ENCODE results near the gene BNIPL.

The BNIPL gene, protein sequence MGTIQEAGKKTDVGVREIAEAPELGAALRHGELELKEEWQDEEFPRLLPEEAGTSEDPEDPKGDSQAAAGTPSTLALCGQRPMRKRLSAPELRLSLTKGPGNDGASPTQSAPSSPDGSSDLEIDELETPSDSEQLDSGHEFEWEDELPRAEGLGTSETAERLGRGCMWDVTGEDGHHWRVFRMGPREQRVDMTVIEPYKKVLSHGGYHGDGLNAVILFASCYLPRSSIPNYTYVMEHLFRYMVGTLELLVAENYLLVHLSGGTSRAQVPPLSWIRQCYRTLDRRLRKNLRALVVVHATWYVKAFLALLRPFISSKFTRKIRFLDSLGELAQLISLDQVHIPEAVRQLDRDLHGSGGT

DNA sequence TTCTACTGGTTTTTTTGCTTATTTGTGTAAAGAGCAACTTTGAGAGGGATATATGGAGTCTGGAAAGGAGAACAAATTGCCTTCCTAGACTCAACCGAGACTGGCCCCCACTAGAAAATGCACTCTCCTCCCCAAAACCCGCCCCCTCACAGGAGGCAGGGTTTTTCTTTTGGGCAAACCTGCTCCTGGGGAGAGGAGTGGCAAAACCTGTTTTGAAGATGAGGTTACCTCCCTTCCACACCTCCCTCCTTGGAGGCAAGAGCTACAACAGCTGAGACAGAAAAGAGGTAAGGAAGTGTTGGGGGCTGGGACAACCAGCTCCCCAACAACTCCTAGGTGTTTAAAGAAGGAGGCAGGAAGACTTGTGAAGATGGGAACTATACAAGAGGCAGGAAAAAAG is at the start of gene BNIPL:
Gene BNIPL (plus strand): TSS at position 231 of the 400 bp plus-strand sequence. CDS start 140 bp downstream, at position 371.
- DNase-seq = no peak

DNA sequence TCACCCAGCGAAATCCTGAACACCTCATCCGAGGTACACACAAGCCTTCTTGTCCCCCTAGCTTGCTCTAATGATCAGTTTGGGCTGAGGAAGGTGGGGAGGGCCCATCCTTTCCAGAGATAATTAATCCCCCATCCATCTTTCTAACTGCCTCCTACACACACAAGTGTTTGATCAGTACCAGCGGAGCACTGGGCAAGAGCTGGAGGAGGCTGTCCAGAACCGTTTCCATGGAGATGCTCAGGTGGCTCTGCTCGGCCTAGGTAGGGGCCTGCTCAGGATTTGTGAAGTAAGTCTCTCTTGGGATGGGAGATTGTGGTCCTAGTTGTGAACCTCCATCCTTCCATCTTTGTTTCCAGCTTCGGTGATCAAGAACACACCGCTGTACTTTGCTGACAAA is 48.5 kb upstream of the BNIPL start:
- DNase-seq = no peak

DNA sequence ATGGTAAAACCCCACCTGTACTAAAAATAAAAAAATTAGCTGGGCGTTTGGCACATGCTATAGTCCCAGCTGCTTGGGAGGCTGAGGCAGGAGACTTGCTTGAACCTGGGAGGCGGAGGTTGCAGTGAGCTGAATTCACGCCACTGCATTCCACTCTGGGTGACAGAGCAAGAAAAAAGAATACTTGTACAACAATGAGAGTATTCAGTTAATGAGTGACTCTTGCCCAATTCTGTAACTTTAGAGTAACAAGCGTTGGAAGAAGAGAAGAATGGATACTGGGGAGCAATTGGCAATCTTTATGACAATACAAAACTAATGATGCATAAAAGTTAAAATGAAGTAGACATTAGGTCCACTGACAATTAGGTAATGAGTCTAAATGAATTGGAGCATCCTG is 43.8 kb upstream of the BNIPL start:
- no peak for DNase-seq

DNA sequence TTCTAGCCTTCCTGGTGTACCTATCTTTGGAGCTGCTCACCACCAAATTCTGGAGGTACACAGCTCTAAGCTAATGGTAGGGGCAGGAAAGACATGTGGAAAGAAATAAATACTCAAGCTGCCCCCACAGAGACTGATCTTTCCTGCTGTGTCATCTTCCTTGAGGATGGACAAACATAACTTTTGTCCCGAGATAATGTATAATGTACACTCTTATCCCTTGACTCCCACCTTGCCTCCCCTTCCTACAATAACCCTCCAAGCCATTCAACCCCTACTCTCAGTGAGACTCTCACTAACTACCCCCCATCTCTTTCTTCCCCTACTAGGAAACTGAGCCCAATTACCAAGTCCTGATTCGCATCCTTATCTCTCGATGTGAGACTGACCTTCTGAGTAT is 42.1 kb upstream of the BNIPL start:
- DNase-seq = no peak

DNA sequence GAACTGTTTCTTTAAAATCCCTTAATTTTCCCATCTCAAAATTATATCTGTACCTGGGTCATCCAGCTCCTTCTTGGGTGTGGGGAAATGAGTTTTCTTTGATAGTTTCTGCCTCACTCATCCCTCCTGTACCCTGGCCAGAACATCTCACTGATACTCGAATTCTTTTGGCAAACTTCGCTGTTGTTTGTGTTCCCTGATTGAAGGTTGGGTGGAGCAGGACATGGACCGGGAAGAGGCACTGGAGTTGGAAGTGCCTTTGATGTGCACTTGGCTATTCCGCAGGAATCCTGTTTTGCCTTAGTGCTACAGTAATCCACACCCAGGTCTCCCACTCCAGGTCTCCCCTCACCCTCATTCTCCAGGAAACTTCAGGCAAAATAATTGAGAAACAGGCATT is 40.9 kb upstream of the BNIPL start:
- no peak for DNase-seq

DNA sequence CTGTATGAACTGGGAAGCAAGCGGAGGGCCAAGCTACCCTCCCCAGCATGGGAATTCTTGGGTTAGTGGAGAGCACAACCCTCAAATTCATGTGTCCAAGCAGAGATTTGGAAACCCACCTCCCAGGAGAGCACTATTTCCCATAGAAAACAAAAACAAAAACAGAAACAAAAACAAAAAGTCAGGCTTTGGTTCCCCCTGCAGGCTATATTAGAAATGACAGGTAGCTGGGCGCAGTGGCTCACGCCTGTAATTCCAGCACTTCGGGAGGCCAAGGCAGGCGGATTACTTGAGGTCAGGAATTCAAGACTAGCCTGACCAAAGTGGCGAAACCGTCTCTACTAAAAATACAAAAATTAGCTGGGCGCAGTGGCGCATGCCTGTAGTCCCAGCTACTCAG is 40.5 kb upstream of the BNIPL start:
- peak; percentile 16 to 57 for DNase-seq

DNA sequence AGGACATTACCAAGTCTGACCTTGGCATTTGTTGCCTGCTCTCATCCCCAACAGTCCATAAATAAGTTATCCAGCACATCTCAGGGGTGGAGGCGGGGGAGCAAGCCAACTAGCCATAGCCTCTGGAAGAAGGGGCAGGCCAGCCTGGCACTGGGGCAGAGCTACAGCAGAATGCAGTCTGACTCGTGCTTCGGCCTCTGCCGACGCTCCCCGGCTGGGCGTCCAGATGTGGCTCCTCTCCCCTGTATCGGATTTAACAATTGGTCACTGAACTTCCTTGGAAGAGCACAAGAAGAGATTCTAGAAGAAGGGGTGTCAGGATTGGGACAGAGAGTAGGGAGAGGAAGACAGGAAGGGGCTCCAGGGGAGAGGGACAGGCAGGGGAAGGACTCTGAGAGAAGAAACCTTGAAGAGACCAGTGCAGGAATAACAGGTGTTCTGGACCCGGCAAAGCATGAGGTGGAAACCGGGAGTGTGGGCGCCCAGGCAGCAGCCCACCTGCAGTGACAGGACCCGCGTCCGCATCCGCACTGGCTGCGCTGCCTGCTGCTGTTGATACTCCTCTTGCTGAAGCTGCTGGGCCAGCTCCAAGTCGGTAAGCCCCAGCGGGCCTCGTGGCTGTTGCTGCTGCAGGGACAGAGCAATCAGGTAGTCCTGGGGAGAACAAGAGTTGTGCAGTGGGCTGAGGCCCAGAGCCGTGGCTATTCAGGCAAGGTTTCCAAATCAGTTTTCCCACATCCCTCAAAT is 39.1 kb upstream of the BNIPL start:
- no peak for DNase-seq

DNA sequence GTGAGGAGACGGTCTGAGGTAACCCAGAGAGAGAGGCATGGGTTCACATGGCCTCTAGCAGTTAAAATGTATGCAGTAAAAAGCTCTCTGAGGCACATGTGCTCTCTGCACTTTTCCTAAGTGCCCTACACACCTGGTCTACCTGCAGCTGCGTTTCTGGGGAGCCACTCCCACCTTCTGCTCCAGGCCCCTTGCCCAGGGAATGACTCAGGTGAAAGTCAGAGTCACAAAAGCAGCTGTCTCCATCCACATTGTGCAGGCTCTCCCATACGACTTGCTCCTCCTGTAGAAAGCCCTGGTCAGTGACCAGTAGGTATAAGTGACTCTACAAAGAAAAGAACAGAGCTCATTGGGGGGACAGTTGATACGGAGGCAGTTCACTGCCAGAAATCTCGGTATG is 38.4 kb upstream of the BNIPL start:
- DNase-seq = peak in 1 of 2 experiments; percentile 32

DNA sequence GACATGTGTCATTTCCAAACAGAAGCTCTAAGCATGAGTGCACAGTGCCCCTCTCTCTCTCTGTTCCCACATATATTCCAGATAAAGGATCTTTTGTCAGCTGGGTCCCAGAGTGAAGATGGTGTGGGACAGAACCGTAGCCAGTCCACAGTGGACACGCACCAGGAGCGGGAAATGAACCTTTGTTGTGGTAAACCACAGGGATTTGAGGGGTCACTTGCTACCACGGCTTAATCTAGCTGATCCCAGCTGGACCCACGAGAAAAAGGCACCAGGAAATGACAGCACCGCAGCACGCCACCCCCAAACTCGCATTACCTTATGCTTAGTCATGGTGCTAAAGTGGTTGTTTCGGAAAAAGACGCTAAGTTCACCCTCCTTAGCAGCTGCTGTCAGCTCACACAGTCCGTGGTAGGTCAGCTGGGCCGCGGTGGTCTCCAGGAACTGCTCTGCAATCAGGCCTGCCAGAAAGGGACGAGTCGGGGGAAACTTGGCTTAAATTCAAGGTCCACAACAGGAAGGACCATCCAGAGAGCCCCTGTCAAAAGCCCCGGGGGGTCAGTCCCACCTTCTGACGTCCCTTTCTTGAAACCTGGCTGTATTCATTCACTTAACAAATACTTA is 37.2 kb upstream of the BNIPL start:
- DNase-seq = no peak

DNA sequence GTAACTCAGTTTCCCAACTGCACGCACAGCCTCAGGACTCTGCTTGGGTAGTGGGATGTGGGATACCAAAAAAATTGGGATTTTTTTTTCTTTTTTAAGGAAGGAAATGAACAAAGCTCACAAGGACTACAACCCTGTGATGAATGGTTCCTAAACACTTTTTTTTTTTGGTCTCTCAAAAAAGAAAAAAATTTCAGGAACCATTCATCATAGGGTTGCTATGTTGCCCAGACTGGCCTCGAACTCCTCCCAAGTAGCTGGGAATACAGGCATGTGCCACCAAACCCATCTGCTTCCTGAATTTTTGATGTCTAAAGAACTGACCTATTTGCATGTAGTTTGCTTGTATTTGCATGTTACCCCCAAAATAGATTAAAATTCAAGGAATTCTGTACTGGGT is 36.5 kb upstream of the BNIPL start:
- DNase-seq = no peak

DNA sequence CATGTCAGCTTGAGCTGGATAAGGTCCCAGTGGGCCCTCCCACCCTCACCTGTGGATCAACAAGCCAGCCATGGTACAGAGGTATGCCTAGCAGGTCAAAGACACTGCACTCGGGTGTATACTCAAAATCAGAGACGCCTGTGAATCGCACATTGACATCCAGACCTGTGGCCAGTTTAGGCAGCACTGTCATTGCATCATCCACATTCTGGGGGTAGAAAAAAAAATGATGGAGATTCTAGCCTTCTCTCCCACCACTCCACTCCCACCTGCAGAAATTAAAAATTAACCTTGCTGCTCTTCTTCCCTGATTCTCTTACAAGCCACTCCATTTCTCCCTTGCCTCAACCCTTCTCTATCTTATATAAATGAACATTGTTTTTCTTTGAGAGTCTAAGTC is 36.0 kb upstream of the BNIPL start:
- no peak for DNase-seq

DNA sequence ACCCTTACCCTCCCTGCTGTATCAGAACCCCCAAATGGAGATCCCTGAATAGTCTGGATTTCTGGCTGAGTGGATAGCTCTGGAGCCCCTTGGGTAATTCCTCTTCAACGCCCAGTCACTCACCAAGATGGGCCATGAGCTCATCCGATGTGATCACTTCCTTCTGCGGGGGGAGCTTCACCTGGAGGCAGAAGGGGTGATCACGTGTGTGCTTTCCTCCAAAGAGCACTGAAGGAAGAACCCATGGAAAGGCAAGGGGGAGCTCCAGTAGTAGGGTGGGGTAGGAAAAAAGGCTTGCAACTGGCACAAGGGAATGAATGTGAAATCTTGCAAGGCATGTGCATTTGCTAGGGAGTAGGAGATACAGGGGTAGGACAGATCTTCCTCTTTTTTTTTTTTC is 34.8 kb upstream of the BNIPL start:
- DNase-seq = no peak

DNA sequence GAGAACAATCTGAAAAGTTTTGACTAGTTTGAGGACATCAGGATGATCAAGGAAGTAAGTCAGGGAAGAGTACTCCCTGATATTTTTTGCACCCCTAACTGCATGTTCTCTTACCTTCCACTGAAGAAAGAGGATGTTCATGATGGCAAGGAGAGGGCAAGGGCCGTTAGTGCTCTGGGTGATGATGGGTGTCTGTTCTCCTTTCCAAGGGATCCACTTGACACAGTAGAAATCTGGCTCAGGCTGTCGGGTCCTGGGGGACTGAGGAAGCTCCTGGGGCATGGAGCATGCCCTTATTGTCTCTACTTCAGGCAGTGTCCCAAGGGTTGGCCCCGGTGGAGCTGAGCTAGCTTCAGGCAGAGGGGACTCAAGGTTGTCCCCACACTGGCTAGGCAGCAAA is 34.3 kb upstream of the BNIPL start:
- no peak for DNase-seq

DNA sequence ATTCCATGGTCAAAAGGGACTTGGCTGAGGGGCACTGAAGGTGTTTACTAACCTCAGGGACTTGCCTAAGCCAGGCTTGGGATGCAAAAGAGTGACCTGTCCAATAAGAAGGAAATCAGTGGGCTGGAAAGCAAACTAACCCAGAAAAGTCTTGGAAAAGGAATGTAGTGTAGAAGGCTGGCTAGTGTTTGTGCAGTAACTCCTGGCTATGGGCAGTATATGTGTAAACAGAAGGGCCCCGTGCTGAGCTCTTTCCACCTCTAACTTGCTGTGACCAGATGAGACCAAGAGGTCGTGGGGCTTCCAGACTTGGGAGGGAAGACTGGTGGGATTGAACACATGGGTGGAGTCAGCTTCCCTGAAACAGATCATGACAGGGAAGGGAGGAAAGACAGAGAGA is 33.8 kb upstream of the BNIPL start:
- no peak for DNase-seq

DNA sequence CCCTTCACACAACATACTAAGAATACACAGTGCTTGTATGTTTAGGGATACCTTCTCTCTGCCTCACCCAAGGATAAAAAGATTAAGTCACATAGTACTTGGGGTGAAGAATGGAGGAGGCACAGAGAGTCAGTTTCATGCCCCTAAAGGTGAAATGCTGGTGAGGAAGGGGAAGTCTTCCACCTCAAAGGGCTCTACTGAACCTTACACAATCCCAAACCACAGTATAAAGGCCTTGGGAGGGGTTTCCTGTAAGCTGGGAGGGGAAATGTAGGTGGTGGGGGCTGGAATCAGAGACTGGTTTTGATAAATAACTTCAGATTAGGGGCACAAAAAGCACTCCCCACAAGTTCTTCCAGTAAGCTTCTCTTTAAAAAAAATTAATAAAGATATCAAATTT is 33.2 kb upstream of the BNIPL start:
- DNase-seq = no peak

DNA sequence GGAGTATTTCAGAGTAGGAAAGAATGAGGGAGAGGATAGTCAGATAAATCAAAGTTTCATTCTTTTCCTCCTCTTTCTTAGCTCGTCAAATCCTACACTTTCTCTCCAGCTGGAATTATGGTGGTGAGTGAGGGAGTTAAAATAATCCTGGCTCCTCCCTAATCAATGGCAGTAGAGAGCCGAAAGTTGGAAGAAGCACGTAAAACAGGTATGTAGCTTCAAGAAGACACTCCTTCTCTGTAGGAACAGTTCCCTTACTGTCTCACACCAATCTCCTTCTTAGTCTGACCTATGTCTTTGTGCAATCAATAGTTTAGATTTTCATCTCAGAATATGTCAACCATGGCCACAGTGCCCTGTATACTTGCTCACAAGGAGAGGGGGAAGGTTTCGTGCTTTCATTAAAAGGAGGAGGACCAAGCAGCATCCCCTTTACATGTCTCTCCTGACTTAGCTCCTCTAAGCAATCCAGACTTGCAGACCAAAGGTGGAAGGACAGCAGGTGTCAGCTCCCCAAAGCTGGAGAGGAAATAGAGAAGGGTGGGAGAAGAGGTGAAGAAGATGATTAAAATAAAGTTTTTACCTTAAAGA is 30.6 kb upstream of the BNIPL start:
- DNase-seq = peak; percentile 71 to 77

DNA sequence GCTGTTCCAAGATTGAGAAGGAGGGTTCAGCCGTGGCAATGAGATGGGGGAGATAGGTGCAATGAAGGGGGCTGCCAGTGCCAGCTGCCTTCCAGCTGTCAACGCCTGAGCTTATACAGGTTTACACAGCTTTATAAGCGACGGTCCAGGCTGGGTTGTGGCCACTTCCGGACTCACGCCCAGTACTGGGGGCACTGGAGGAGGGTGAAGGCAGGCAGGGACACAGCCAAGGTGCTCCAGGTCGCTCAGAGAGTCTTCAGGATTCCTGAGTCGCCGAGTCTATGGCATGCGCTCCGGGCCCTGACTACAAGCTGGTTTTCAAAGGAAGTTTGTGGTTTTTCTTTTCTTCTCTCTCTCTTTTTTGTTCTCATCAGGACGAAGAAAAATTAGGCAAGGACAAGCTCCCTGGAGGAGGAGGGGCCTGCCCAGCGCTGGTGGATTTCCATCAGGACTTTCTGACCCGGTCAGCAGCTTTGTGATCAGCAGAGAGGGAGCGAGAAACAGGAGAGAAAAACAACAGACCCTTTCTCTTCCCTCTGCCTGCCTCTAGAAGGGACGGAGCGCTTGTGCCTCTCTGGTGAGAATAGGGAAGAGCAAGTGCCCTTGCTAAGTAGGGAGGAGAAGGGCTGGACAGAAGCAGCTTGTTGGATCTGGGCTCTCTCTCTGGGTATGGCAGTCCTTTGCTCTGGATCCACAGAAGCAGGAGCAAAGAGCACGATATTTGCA is 29.9 kb upstream of the BNIPL start, which contains the start of gene MINDY1:
Gene MINDY1 (minus strand): TSS at position 576 of the 726 bp plus-strand sequence. CDS start 4,285 bp downstream, outside the sequence.
- DNase-seq = peak; percentile 98 to 99

DNA sequence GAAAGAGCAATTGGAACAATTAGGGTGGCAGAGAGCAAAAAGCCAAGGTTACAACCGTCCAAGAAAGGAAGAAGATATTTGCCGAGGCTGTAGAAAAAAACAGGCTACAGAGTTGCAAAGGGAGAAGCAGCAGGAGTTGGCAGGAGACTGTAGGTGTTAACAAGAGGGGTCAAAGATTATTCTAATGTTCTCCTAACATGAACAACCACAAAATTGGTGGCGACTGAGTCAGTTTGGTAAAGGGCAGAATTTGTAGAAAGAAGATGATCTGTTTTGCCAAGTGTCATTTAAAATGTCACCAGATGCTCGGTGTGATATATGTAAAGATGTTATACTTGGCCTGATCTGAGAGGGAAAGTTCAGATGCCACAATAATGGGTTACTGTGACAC is 28.5 kb upstream of the BNIPL start:
- no peak for DNase-seq

DNA sequence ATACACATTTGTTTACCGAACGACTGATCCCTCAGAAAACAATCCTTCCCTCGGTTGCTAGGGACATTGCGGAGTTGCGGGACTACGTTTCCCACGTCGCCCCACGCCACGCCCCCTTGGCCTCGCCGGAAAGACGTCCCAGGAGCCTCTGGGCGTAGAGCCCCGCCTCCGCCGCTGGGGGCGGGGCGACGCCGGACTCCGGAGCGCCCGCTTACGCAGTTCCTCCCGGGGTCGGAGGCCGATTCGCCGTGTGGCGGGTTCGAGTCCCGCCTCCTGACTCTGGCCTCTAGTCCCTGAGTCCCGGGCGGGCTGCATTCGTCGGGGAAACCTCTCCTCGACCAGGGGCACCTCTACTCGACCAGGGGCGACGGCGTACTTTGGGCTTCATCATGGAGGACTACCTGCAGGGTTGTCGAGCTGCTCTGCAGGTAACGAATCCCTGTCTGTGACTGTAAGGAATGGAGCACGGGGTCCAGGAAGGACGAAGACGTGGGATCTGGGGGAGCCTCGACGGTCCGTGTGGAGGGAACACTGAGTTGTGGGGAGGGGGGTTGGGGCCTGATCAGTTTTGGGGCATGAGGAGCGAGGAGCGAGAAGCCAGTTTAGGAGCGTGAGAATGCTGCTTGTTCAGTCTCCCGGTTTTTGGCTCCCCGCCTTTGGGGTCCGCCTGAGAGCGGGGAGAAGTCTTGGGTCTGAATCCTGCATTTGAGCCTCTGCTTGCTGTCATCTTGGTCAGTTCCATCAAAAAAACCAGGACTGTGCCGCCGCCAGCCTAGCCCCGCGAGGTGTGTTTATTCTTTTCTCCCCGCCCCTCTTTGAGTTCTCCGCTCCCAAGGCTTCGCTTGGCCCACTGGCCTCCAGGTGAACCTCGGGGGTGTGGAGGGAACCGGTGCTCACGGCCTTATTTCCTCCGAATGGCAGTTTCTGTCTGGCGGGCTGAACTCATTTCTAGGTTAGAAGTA is 27.9 kb upstream of the BNIPL start, which contains the start of gene PRUNE1:
Gene PRUNE1 (plus strand): TSS at position 206 of the 962 bp plus-strand sequence. CDS start 184 bp downstream, at position 390.
- peak; percentile 98 to 100 for DNase-seq

DNA sequence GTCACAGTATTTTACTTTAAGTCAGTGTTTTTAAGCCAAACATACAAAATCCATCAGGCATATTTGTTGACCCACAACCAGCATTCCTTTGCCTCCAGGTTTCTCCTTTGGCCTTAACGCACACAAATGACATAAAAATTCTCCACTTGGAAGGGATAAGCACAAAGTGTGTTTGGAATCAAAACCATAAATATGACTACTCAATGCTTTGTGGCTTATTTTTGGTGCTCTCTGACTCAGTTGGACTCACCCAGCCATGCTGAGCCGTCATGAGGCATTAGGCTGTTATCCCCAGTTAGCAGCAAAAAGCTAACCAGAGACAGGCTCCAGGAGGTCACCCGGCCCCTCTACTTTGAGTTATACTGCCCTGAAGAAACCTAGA is 27.2 kb upstream of the BNIPL start:
- no peak for DNase-seq

DNA sequence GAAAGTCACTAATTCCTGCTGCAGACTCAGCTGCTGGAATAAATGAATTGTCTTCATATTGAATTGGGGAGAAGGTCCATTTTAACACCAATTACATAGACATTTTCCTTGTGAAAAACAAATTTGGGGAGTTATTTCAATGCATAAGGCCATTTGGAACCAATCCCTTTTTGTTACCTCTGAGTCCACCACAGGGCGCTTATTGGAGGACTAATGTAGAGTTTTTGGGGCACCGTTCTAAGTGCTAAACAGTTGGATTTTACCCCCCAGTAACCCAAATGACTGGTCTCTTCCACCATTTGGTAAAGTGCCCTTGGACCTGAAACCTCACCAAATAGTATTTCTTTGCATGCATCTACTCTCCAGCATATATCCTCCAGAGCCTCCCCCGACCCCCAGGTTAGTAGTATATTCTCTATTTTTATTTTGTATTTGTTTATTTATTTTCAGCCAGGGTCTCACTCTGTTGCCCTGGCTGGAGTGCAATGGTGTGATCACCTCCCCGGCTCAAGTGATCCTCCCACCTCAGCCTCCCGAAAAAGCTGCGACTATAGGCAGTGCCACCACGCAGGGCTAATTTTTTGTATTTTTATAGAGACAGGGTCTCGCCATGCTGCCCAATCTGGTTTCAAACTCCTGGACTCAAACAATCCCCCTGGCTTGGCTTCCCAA is 26.6 kb upstream of the BNIPL start:
- no peak for DNase-seq
